ENCODE results near the gene CACNA1C.

CACNA1C gene

DNA sequence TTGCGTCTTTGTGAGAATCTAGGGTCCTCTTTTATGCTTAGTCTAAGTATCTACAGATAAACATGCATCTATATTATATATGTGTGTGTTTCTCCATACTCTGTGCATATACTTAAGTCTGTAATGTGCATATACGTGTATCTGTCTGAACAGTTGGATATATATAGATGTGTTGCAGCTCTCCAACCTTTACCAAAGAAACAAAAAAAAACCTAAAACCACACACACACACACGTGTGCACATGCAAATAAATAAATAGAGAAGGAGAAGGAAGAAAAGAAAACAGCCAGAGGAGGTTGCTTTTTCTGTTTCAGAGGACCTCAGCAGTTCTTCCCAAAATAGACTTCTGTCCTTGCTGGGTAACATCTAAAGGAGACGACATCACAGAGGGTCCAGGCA, 244.9 kb downstream of the CACNA1C start:
- CTCF ChIA-PET: no interaction called here
- POLR2A ChIA-PET (ENCODE audit: low non-redundant PET): no interaction called here
- DNase-seq (ENCODE audit: low spot score): no peak
- no peak overlapping the region for H3K27ac ChIP-seq
- TF ChIP-seq, protein P1, sequence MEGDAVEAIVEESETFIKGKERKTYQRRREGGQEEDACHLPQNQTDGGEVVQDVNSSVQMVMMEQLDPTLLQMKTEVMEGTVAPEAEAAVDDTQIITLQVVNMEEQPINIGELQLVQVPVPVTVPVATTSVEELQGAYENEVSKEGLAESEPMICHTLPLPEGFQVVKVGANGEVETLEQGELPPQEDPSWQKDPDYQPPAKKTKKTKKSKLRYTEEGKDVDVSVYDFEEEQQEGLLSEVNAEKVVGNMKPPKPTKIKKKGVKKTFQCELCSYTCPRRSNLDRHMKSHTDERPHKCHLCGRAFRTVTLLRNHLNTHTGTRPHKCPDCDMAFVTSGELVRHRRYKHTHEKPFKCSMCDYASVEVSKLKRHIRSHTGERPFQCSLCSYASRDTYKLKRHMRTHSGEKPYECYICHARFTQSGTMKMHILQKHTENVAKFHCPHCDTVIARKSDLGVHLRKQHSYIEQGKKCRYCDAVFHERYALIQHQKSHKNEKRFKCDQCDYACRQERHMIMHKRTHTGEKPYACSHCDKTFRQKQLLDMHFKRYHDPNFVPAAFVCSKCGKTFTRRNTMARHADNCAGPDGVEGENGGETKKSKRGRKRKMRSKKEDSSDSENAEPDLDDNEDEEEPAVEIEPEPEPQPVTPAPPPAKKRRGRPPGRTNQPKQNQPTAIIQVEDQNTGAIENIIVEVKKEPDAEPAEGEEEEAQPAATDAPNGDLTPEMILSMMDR (conservative IDR thresholded peaks at IDR 0.05; ENCODE audit: low read depth): no peak

DNA sequence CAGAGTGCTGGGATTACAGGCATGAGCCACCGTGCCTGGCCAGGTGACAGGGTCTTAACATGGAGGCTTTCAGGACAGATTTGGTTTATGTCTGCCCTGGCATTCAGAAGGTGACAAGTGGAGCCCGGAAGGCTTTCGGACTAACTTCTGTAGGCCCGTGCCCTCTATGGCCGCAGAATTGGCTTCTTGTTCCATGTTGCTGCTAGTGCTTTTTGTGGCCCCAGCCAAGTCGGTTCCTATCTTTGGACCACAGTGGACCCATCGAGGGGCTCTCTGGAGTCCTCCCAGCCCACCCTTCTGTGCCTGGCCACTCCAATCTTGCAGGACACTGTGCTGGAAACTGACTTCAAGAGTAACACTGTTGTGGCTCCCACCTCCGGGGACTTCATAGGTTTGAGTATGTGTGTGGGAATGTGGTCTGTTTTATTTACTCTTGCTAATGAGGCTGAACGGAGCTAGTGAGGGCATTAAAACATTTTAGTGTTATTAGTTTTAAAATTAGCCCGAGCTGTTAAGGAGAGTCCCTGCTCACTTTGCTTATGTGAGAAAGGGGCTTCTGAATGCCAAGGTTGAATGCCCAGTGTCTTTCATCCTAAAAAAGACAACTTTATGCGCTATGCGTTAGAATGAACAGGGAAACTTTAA, 245.9 kb downstream of the CACNA1C start:
- TF ChIP-seq, protein P1 (conservative IDR thresholded peaks at IDR 0.05; ENCODE audit: low read depth): no peak
- CTCF ChIA-PET: no interaction called here
- no peak overlapping the region for H3K27ac ChIP-seq
- POLR2A ChIA-PET (ENCODE audit: low non-redundant PET): no interaction called here
- DNase-seq (ENCODE audit: low spot score): no peak

DNA sequence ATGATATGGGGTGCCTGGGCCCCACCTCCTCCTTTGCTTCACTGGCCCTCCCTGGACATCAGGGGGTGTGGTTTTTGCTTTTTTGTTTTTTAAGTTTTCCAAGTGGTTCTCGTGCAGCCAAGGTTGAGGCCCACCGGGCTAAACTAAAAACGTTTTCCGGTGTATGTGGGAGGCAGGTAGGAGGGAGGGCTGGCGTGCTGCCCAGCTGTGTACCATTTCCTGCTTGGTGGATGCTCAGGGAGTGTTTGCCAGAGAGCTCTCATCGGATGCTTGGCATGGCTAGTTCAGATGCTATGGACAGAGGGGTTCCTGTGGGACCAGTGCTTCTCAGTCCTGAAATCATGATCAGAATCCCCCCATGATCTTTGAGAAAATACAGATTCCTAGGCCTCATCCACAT, 246.4 kb downstream of the CACNA1C start:
- no peak overlapping the region for H3K27ac ChIP-seq
- TF ChIP-seq, protein P1 (conservative IDR thresholded peaks at IDR 0.05; ENCODE audit: low read depth): no peak
- ChIA-PET CTCF (no interaction called here), POLR2A (ENCODE audit: low non-redundant PET) (no interaction called here)
- DNase-seq (ENCODE audit: low spot score): no peak

- ChIA-PET POLR2A (ENCODE audit: low non-redundant PET) (no interaction called here), CTCF (interaction anchor here (1.1 kb wide), 1 partner anchor 10 kb away, joined by 3 read pairs; no protein-coding TSS in a partner anchor)
- no peak for DNase-seq (ENCODE audit: low spot score)
- H3K27ac ChIP-seq: no peak overlapping the region
- TF ChIP-seq, protein P1 (conservative IDR thresholded peaks at IDR 0.05; ENCODE audit: low read depth): no peak
These were observed 247.4 kb downstream of the CACNA1C start for GRCh38 chr12:2300168-2300567.

- POLR2A ChIA-PET (ENCODE audit: low non-redundant PET): no interaction called here
- CTCF ChIA-PET: interaction anchor here (1.1 kb wide), 1 partner anchor 10 kb away, joined by 3 read pairs; no protein-coding TSS in a partner anchor
- no peak for DNase-seq (ENCODE audit: low spot score)
- TF ChIP-seq, protein P1 (conservative IDR thresholded peaks at IDR 0.05; ENCODE audit: low read depth): no peak
- H3K27ac ChIP-seq: no peak overlapping the region
These were observed 248.1 kb downstream of the CACNA1C start for GRCh38 chr12:2300886-2301285.

- CTCF ChIA-PET: interaction anchor here (0.6 kb wide), 1 partner anchor 1163 kb away, joined by 3 read pairs; no protein-coding TSS in a partner anchor
- TF ChIP-seq, protein P1 (conservative IDR thresholded peaks at IDR 0.05; ENCODE audit: low read depth): no peak
- no peak overlapping the region for H3K27ac ChIP-seq
- no peak for DNase-seq (ENCODE audit: low spot score)
- POLR2A ChIA-PET (ENCODE audit: low non-redundant PET): no interaction called here
These were observed 249.0 kb downstream of the CACNA1C start for GRCh38 chr12:2301531-2302461.

Measured in RWPE1 (cell line).